ENCODE data around the gene SSTR3. TPM values are rescaled to one million over a fixed set of nuclear protein-coding genes. Genes with fewer than 3 reads are reported as not detected.

Gene SSTR3
- total RNA-seq, 1 donor from 2014 or later = not detected

DNA sequence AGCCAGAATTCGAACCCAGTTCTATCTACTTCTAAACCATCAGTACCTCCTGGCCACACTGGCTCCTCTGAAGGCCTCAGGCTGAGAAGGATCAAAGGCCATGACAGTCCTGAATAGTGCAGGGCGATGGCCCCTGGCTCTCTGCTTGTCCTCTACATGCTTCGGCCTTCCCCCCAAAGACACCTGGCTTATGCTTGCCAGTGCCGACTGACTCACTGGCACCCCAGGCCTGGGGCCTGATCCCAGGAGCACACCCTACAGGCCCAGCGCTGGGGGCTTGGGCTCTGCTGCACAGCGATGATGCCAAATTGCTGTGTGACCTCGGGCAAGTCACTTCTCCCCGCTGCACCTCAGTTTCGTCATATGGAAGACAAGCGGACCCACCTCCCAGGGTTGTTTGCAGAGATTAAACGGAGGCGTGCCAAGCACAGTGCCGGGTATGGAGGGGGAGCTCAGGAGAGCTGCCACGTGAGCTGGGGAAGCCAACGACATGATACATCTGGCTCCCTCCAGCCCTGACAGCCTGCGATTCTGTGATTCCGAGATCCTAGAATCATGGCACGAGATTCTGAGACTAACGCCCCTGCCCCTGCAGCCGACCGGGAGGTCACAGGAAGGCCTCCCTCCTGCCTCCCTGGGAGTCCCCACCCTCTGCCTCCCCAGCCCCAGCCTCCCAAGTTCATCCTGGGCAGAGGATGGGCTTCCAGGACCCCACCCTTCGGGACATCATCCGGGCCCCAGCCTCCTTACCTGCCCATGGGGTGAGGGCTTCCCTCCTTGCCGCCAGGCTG, 1.0 kb downstream of the SSTR3 start:
- TF ChIP-seq, protein P1, sequence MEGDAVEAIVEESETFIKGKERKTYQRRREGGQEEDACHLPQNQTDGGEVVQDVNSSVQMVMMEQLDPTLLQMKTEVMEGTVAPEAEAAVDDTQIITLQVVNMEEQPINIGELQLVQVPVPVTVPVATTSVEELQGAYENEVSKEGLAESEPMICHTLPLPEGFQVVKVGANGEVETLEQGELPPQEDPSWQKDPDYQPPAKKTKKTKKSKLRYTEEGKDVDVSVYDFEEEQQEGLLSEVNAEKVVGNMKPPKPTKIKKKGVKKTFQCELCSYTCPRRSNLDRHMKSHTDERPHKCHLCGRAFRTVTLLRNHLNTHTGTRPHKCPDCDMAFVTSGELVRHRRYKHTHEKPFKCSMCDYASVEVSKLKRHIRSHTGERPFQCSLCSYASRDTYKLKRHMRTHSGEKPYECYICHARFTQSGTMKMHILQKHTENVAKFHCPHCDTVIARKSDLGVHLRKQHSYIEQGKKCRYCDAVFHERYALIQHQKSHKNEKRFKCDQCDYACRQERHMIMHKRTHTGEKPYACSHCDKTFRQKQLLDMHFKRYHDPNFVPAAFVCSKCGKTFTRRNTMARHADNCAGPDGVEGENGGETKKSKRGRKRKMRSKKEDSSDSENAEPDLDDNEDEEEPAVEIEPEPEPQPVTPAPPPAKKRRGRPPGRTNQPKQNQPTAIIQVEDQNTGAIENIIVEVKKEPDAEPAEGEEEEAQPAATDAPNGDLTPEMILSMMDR (IDR thresholded peaks at IDR 0.05; ENCODE audit: insufficient read depth, low read length, poor library complexity, severe bottlenecking) = no peak
- DNase-seq (ENCODE audit: low read depth) = no peak
- Histone ChIP-seq H3K36me3 (ENCODE audit: control insufficient read depth, insufficient read depth, low read length) (no peaks in the 10 kb centered on the region), H3K4me3 (ENCODE audit: low read depth, low read length) (no peak overlapping the region), H3K27me3 (ENCODE audit: control insufficient read depth, insufficient read depth, low read length) (peaks cover 29% of the 10 kb centered on the region)

DNA sequence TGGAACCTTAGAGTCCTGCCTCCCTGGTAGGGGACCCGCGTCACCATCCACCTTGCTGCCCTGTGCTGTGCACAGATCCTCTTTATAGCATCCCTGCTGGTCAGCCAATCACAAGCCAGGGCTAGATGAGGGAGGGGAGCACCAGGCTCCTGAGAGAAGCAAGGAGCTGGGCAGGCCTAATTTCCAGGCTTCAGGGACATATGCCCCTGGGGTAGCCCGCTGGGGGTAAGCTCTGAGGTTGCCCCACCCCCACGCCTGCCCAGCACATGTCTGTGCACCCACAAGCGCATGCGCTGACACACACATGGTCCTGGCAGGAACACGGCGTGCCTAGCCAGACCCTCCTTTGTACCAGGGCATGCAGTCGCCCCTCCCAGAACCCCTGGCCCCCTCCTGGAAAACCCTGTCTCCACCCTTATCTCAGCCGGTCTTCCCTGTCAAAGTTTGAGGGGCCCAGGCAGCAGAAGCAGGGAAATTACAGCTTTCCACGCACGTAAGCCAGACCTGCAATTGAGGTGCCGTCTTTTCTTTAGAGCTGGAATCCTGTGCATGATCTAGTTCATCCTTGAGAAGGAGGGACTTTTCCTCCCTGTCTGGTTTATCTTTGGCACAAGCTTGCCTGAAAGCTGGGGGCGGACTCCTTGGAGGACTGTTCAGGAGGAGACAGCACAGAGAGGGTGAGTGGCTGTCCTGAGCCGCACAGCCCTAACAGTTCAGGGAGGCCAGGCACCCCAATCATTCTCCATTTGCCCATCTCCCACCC, 2.1 kb downstream of the SSTR3 start:
- H3K27me3 ChIP-seq (ENCODE audit: control insufficient read depth, insufficient read depth, low read length) = peaks cover 29% of the 10 kb centered on the region
- no peak overlapping the region for H3K4me3 ChIP-seq (ENCODE audit: low read depth, low read length)
- no peaks in the 10 kb centered on the region for H3K36me3 ChIP-seq (ENCODE audit: control insufficient read depth, insufficient read depth, low read length)
- TF ChIP-seq, protein P1 (IDR thresholded peaks at IDR 0.05; ENCODE audit: insufficient read depth, low read length, poor library complexity, severe bottlenecking) = no peak
- DNase-seq (ENCODE audit: low read depth) = no peak

DNA sequence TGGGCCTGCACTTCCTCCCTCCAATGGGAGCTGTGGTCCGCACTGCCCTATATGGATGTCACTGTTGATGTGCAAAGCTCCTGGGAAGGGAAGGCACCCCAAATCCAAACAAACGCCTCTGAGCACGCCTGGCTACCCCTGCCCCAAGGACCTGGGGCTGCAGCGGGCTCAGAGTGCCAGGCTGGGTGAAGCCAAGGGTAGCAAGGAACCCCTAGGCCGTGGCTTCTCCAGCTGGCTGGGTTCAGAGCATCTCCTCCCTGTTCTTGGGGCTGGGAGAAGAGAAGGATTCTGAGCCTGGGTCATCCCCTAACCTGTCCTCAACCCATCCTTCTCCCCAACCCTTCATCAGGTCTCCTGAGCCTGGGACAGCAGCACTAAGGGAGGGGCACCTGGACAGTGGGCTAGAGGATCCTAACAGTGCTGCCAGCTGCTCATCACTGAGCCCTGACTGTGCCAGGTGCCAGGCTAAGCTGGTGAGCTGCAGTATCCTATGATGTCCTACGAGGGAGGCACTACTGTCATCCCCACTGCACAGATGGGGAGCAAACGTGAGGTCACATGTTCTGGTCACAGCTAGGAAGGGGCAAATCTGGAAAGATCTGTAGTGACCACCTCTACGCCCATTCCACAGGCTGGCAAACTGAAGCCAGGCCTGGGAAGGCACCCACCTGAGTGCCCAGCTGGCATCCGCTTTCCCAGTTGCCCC, 3.0 kb downstream of the SSTR3 start:
- TF ChIP-seq, protein P1 (IDR thresholded peaks at IDR 0.05; ENCODE audit: insufficient read depth, low read length, poor library complexity, severe bottlenecking) = no peak
- H3K27me3 ChIP-seq (ENCODE audit: control insufficient read depth, insufficient read depth, low read length) = peaks cover 29% of the 10 kb centered on the region
- DNase-seq (ENCODE audit: low read depth) = no peak

DNA sequence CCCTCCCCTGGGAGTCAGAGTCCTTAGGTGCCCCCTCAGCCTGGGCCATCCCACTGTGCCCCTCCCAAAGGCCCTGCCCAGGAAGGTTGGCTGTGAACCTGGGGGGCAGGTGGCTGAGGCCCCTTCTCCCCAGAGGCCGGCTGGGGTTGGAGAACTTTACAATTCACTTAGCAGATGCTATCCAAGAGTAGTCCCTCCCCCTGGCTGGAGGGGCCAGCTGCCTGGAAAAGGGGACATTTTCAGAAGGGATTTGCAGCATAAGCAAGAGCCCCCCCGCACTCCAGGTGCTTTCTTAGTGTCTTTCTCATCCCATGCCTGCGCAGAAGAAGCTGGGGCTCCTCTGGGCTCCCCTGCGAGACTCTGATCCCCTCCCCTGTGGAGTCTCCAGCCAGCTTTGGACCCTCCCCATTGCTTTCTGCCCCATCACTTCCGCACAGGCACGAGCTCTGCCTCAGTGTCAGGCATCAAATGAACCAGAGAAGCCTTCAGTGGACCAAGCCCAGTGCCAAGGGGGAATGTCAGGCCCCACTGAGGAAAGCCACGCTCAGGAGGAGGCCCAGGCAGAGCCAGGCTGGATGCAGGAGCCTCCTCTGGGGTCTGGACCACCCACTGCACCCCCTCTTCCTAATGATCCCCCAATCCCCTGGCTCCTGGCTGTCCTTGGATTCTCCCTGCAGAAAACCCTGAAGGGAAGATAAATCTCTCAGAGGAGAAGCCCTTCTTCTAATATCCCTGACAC, 3.7 kb downstream of the SSTR3 start:
- Histone ChIP-seq H3K36me3 (ENCODE audit: control insufficient read depth, insufficient read depth, low read length) (no peaks in the 10 kb centered on the region), H3K27me3 (ENCODE audit: control insufficient read depth, insufficient read depth, low read length) (peaks cover 24% of the 10 kb centered on the region), H3K4me3 (ENCODE audit: low read depth, low read length) (no peak overlapping the region)
- DNase-seq (ENCODE audit: low read depth) = no peak
- TF ChIP-seq, protein P1 (IDR thresholded peaks at IDR 0.05; ENCODE audit: insufficient read depth, low read length, poor library complexity, severe bottlenecking) = no peak

More for the DNA sequence above, 3.0 kb downstream of the SSTR3 start:
- Histone ChIP-seq H3K36me3 (ENCODE audit: control insufficient read depth, insufficient read depth, low read length) (no peaks in the 10 kb centered on the region), H3K4me3 (ENCODE audit: low read depth, low read length) (no peak overlapping the region)

DNA sequence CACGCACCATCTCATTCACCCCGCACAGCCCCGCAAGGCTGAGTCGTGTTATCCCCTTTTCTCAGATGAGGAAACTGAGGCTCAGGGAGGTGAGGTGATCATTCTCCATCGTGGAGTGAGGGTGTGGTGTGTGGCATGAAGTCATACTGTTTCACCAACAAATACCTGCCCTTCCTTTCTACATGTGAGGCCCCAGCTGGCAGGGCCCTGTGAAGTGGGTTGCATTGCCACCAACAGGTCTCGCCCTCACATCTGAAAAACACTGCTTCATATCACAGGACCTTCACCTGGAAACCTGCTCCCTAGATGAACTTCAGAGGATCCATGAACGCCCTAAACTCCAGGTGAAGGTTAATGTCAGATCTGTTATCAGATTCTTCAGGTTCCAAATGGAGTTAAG, 4.3 kb downstream of the SSTR3 start:
- peaks cover 23% of the 10 kb centered on the region for H3K27me3 ChIP-seq (ENCODE audit: control insufficient read depth, insufficient read depth, low read length)
- no peak overlapping the region for H3K4me3 ChIP-seq (ENCODE audit: low read depth, low read length)
- no peaks in the 10 kb centered on the region for H3K36me3 ChIP-seq (ENCODE audit: control insufficient read depth, insufficient read depth, low read length)
- DNase-seq (ENCODE audit: low read depth) = no peak
- TF ChIP-seq, protein P1 (IDR thresholded peaks at IDR 0.05; ENCODE audit: insufficient read depth, low read length, poor library complexity, severe bottlenecking) = no peak
